HFFc6 (cell line): Measurements from ENCODE around the gene UST. TPM values are rescaled to one million over a fixed set of nuclear protein-coding genes. Genes with fewer than 3 reads are reported as not detected.

Experiments
- DNase-seq: peaks from one replicate; pipeline ENCODE4 v3.0.0-alpha.2; 2018
- H3K27ac Mint-ChIP-seq: 2 replicates; pipeline ENCODE4 v1.8.0; 2020; ENCODE audit warnings: mild to moderate bottlenecking, mixed read lengths
- H3K27me3 Mint-ChIP-seq: 2 replicates; pipeline ENCODE4 v1.8.0; 2021; ENCODE audit warnings: mild to moderate bottlenecking, moderate library complexity, mixed read lengths; ENCODE audit not compliant: insufficient read depth
- H3K36me3 Mint-ChIP-seq: 2 replicates; pipeline ENCODE4 v1.8.0; 2021; ENCODE audit warnings: low read depth, mixed read lengths
- H3K4me1 Mint-ChIP-seq: 2 replicates; pipeline ENCODE4 v1.8.0; 2020; ENCODE audit warnings: low read depth, mixed read lengths
- H3K4me3 Mint-ChIP-seq: 2 replicates; pipeline ENCODE4 v1.8.0; 2020; ENCODE audit warnings: mild to moderate bottlenecking, moderate library complexity, mixed read lengths
- H3K9me3 Mint-ChIP-seq: 2 replicates; pipeline ENCODE4 v1.8.0; 2020; ENCODE audit warnings: mild to moderate bottlenecking, mixed read lengths
- total RNA-seq, 6 experiments: library from RNA; stranded (reverse); fragmentation: NEBNext Ultra II Directional; extraction: Animal tissue kit (Norgen Biotek cat#: 25700); gene quantifications; 2 replicates in 1 of 6; 3 replicates in 5 of 6; pipeline ENCODE4 v1.2.3, GENCODE V29; 2021
- TF ChIP-seq, protein P1 (sequence below): fragments of 200-600 bp; sonication (generic); IDR thresholded peaks from 2 replicates; pipeline ENCODE4 v1.5.0; 2021; ENCODE audit warnings: antibody characterized with exemption, mild to moderate bottlenecking

UST gene
- total RNA-seq, 6 experiments from 2014 or later = 12.9 to 17.3 (median 16.7) TPM

DNA sequence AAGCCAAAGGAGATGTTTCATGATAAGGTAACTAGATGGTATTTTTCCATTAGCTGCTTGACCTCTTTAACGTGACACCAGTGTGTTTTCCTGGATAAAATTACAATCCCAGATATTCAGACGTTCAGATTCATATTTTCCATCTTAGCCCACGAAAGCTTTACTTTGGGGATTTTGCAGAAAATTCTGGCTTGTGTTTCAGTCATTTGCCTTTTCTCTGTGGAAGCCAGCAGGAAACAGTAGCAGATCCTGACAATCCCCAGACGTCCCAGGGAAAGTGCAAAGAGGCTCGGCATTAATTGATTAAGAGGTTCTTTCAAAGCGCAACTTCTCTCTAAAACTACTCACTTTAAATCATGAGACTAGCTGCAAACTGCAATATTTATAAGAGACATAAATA lies 243.6 kb downstream of the UST start:
- no peak for DNase-seq
- Mint-ChIP-seq H3K36me3 (peaks cover 31% of the 10 kb centered on the region), H3K4me3 (no peak overlapping the region), H3K27me3 (no peaks in the 10 kb centered on the region; the same call in 1 of the 2 replicates), H3K4me1 (no peaks in the 10 kb centered on the region), H3K9me3 (no peaks in the 10 kb centered on the region), H3K27ac (no peak overlapping the region)
- TF ChIP-seq, protein P1, sequence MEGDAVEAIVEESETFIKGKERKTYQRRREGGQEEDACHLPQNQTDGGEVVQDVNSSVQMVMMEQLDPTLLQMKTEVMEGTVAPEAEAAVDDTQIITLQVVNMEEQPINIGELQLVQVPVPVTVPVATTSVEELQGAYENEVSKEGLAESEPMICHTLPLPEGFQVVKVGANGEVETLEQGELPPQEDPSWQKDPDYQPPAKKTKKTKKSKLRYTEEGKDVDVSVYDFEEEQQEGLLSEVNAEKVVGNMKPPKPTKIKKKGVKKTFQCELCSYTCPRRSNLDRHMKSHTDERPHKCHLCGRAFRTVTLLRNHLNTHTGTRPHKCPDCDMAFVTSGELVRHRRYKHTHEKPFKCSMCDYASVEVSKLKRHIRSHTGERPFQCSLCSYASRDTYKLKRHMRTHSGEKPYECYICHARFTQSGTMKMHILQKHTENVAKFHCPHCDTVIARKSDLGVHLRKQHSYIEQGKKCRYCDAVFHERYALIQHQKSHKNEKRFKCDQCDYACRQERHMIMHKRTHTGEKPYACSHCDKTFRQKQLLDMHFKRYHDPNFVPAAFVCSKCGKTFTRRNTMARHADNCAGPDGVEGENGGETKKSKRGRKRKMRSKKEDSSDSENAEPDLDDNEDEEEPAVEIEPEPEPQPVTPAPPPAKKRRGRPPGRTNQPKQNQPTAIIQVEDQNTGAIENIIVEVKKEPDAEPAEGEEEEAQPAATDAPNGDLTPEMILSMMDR = no peak

DNA sequence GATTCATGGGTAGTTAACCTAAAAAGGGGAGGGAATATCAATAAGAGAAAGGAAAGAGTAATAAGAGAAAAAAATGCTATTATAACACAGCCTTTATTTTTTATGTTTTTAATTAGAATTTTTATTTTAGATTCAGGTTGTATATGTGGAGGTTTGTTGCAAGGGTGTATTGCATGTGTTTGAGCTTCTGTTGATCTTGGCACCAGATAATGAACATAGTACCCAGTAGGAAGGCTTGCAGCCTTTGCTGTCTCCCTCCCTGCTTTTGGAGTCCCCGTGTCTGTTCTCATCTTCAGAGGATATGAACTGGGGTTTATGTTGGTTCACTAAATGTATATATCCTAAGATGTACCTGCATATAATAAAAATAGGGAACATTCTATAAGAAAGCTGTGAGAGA lies 250.0 kb downstream of the UST start:
- no peak overlapping the region; the same call in 1 of the 2 replicates for H3K27ac Mint-ChIP-seq
- H3K4me1 Mint-ChIP-seq = peaks cover 54% of the 10 kb centered on the region
- TF ChIP-seq, protein P1 = no peak

DNA sequence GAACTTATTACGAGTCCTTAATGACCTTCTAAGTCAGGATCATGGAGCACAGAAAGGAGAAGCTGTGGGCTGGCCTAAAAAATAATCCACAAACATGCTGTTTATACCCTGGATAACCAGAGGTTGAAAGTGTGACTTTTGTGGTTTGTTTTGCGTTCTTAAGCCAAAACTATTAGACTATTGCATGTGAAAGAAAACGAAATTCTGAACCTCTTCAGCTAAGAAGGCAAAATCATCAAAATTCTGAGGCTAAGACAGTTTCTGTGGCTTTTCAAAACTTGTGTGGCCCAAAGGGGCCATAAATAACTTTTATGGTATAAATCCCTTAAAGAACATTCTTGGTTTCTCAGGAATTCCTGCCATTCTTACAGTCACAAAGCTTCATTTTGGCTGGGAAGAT lies 251.0 kb downstream of the UST start:
- peak; percentile 86 for DNase-seq
- Mint-ChIP-seq H3K36me3 (peaks cover 38% of the 10 kb centered on the region), H3K4me3 (peak overlapping the region; percentile 51), H3K27ac (peak overlapping the region; percentile 74), H3K27me3 (no peaks in the 10 kb centered on the region; the same call in 1 of the 2 replicates), H3K9me3 (peaks cover 24% of the 10 kb centered on the region), H3K4me1 (peaks cover 54% of the 10 kb centered on the region)
- TF ChIP-seq, protein P1 = no peak

More for the DNA sequence above, 250.0 kb downstream of the UST start:
- H3K9me3 Mint-ChIP-seq = peaks cover 20% of the 10 kb centered on the region
- H3K4me3 Mint-ChIP-seq = no peak overlapping the region; the same call in 1 of the 2 replicates
- H3K27me3 Mint-ChIP-seq = no peaks in the 10 kb centered on the region; the same call in 1 of the 2 replicates
- peaks cover 38% of the 10 kb centered on the region for H3K36me3 Mint-ChIP-seq
- DNase-seq = no peak

DNA sequence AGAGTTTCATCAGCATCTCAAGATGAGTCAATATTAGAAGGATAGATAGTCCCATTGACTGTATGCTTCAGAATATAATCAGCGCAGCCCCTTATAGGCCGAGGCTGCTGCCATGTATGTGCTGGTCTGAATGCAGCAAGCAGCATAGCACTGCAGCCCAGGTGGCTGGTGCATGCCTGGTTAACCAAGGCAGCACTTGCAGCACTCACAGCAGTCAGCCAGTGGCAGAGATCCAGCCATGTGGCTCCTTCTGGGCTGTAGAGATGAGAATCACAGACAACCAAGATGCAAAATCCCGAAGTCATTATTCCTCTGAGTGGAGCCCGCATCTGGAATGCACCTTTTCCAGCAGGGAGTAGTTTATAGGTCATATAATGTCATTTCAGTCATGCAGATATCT lies 251.9 kb downstream of the UST start:
- Mint-ChIP-seq H3K27me3 (no peaks in the 10 kb centered on the region; the same call in 1 of the 2 replicates), H3K27ac (peak overlapping the region; percentile 74), H3K4me1 (peaks cover 54% of the 10 kb centered on the region), H3K4me3 (no peak overlapping the region), H3K36me3 (peaks cover 30% of the 10 kb centered on the region), H3K9me3 (peaks cover 24% of the 10 kb centered on the region)
- DNase-seq = no peak
- TF ChIP-seq, protein P1 = no peak

DNA sequence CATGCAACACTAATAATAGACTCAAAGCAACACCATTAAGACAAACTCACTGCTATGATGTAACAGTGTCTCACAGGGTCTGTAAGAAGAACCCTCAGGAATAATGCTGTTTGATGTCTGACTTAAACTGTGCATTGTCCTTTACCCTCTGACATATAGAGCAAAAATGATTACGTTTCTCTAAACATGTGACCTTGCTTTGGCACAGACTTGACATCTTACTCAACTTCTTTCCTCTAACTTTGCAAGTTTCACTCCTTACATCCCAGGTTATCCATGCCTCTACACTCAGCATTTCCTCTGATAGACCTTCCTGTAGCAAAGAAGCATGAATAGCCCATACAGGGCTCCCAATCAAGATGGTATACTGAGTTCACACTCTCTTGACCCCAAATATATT lies 252.7 kb downstream of the UST start:
- H3K4me1 Mint-ChIP-seq = peaks cover 54% of the 10 kb centered on the region
- peaks cover 24% of the 10 kb centered on the region for H3K9me3 Mint-ChIP-seq
- peaks cover 30% of the 10 kb centered on the region for H3K36me3 Mint-ChIP-seq
- H3K27ac Mint-ChIP-seq = peak overlapping the region; percentile 76
- H3K27me3 Mint-ChIP-seq = no peaks in the 10 kb centered on the region; the same call in 1 of the 2 replicates
- peak; percentile 36 for DNase-seq
- TF ChIP-seq, protein P1 = no peak
- peak overlapping the region; percentile 48 for H3K4me3 Mint-ChIP-seq
